ENCODE data around the gene CACNA1A. TPM values are rescaled to one million over a fixed set of nuclear protein-coding genes. Genes with fewer than 3 reads are reported as not detected.

Gene CACNA1A
- total and polyA plus RNA-seq, 2 of the 13 experiments (the other 11 are each of a cell fraction or from before 2014, with no cell fraction given) = not detected

DNA sequence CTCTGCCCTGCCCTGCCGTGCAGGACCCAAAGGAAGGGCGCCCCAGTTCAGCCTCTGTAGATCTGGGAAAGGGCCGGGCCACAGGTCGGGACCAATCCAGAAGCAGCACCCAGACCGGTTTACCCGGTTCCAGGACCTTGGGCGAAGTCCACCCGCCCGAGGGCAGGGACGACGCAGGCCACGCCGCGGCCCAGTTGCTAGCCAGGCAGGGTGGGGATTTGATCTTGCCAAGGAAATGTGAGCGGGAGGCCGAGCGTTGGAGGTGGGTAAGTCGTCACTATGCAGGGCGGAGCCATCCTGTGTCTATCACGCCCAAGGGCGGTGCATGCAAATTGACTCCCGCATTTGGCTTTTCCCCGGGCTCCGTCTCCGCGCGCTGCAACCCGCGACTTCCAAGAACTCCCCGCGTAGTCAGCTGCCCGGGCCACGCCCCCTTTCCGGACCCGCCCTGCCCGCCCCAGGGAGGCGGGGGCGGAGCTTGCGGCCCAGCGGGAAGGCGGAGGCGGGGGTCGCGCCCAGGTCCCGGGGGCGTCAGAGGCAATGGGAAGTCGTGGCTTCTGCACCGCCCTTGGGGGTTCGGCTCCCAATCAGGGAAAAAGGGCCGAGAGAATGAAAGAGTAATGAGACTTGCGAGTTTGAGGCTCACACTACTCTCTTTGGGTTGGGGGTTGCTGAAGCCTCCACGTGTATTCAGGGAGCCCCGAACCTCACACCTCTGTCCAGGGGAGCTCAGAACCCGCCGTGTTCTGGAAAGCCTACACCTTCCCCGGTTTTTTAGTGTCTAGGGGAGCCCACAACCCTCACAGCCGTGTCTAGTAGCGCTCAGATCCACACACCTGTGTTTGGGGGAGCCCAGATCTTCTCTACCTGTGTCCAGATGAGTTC lies 343.3 kb downstream of the CACNA1A start (continued):
- TF ChIP-seq ZNF280D (CRISPR knock-in tag; IDR thresholded peaks at IDR 0.05) (peak; percentile 68; the same call in 1 of the 2 replicates), GABPA (IDR thresholded peaks at IDR 0.05; ENCODE audit: low read depth, low read length) (no peak), GABPA (CRISPR knock-in tag; IDR thresholded peaks at IDR 0.05; ENCODE audit: low read depth) (peak; percentile 59), RFX1 (IDR thresholded peaks at IDR 0.05) (no peak; the same call in 1 of the 2 replicates), SOX6 (IDR thresholded peaks at IDR 0.05) (no peak), SOX6 (CRISPR knock-in tag; IDR thresholded peaks at IDR 0.05) (peak; percentile 74), ZNF414 (CRISPR knock-in tag; IDR thresholded peaks at IDR 0.05) (no peak), ZNF850 (CRISPR knock-in tag; conservative IDR thresholded peaks at IDR 0.05) (no peak), ZNF30 (CRISPR knock-in tag; IDR thresholded peaks at IDR 0.05) (no peak), KLF13 (CRISPR knock-in tag; IDR thresholded peaks at IDR 0.05) (no peak), DMTF1 (CRISPR knock-in tag; IDR thresholded peaks at IDR 0.05) (no peak), ZNF781 (CRISPR knock-in tag; IDR thresholded peaks at IDR 0.05; ENCODE audit: borderline replicate concordance, not compliant biosample characterization) (no peak)
- TF ChIP-seq, protein P1, sequence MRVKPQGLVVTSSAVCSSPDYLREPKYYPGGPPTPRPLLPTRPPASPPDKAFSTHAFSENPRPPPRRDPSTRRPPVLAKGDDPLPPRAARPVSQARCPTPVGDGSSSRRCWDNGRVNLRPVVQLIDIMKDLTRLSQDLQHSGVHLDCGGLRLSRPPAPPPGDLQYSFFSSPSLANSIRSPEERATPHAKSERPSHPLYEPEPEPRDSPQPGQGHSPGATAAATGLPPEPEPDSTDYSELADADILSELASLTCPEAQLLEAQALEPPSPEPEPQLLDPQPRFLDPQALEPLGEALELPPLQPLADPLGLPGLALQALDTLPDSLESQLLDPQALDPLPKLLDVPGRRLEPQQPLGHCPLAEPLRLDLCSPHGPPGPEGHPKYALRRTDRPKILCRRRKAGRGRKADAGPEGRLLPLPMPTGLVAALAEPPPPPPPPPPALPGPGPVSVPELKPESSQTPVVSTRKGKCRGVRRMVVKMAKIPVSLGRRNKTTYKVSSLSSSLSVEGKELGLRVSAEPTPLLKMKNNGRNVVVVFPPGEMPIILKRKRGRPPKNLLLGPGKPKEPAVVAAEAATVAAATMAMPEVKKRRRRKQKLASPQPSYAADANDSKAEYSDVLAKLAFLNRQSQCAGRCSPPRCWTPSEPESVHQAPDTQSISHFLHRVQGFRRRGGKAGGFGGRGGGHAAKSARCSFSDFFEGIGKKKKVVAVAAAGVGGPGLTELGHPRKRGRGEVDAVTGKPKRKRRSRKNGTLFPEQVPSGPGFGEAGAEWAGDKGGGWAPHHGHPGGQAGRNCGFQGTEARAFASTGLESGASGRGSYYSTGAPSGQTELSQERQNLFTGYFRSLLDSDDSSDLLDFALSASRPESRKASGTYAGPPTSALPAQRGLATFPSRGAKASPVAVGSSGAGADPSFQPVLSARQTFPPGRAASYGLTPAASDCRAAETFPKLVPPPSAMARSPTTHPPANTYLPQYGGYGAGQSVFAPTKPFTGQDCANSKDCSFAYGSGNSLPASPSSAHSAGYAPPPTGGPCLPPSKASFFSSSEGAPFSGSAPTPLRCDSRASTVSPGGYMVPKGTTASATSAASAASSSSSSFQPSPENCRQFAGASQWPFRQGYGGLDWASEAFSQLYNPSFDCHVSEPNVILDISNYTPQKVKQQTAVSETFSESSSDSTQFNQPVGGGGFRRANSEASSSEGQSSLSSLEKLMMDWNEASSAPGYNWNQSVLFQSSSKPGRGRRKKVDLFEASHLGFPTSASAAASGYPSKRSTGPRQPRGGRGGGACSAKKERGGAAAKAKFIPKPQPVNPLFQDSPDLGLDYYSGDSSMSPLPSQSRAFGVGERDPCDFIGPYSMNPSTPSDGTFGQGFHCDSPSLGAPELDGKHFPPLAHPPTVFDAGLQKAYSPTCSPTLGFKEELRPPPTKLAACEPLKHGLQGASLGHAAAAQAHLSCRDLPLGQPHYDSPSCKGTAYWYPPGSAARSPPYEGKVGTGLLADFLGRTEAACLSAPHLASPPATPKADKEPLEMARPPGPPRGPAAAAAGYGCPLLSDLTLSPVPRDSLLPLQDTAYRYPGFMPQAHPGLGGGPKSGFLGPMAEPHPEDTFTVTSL (CRISPR knock-in tag; IDR thresholded peaks at IDR 0.05; ENCODE audit: borderline replicate concordance) = peak; percentile 59; the same call in 1 of the 2 replicates
- TF ChIP-seq, protein P2, sequence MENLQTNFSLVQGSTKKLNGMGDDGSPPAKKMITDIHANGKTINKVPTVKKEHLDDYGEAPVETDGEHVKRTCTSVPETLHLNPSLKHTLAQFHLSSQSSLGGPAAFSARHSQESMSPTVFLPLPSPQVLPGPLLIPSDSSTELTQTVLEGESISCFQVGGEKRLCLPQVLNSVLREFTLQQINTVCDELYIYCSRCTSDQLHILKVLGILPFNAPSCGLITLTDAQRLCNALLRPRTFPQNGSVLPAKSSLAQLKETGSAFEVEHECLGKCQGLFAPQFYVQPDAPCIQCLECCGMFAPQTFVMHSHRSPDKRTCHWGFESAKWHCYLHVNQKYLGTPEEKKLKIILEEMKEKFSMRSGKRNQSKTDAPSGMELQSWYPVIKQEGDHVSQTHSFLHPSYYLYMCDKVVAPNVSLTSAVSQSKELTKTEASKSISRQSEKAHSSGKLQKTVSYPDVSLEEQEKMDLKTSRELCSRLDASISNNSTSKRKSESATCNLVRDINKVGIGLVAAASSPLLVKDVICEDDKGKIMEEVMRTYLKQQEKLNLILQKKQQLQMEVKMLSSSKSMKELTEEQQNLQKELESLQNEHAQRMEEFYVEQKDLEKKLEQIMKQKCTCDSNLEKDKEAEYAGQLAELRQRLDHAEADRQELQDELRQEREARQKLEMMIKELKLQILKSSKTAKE (CRISPR knock-in tag; IDR thresholded peaks at IDR 0.05; ENCODE audit: borderline replicate concordance) = no peak

All from HepG2 (cell line).